ENCODE data around the gene RABGAP1L.
"Not testable (repeated sequence)": the region's sequence is repeated elsewhere in the genome, so short reads cannot be mapped to it uniquely, and the experiment has no call there.

The RABGAP1L gene

DNA sequence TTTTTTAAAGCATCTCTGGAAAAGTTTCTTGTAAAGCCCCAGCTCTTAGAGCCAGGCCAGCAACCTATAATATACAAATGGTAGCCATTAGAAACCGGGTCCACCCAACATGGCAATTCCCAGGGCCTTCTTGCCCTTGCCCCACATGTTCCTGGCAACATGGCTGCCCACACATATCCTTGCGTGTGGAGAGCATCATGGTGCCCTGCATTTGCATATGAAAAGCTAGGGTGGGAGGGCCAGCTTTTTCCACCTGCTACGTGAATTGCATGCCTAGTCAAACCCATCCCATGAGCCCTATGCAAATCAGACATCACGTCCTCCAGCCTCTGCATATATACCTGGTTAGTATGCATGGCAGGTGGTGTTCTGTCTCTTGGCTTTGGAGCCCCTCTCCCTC is 88.2 kb downstream of the RABGAP1L start:
- no peak for DNase-seq

DNA sequence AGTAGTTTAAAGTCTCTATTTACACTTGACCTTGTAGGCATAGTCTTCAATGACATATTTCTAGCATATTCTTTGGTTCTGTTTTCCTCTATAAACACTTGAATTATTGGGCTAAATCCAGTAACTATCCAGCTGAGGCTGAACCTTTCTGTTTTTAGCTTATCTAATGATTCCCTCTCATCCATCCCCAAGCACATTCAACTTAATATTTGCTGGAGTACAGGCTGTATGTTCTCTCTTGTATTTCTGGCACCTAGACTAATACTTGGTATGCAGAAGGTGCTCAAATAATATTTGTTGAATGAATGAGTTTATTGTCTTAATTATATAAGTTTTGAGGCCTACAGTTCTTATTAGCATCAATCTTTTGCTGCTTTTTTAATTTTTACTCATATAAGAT is 88.7 kb downstream of the RABGAP1L start:
- DNase-seq: no peak

DNA sequence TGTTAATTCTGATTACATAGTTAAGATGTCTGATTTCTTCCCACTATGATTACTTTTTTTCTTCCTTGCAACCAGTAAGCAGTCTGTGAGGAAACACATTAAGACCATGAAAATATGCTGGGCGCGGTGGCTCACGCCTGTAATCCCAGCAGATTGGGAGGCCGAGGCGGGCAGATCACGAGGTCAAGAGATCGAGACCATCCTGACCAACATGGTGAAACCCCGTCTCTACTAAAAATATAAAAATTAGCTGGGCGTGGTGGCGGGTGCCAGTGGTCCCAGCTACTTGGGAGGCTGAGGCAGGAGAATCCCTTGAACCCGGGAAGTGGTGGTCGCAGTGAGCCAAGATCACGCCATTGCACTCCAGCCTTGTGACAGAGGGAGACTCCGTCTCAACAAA is 97.1 kb downstream of the RABGAP1L start:
- DNase-seq: not testable (repeated sequence)

- peak; percentile 51 for DNase-seq
Measured at GRCh38 chr1:174258148-174258550, 98.8 kb downstream of the RABGAP1L start.

- DNase-seq: peak; percentile 44
Measured at GRCh38 chr1:174262349-174263241, 103.3 kb downstream of the RABGAP1L start.

GRCh38 chr1:174265282-174265681 is 106.0 kb downstream of the RABGAP1L start:
- DNase-seq: no peak

- DNase-seq: no peak
Measured at GRCh38 chr1:174266476-174266875, 107.2 kb downstream of the RABGAP1L start.

DNA sequence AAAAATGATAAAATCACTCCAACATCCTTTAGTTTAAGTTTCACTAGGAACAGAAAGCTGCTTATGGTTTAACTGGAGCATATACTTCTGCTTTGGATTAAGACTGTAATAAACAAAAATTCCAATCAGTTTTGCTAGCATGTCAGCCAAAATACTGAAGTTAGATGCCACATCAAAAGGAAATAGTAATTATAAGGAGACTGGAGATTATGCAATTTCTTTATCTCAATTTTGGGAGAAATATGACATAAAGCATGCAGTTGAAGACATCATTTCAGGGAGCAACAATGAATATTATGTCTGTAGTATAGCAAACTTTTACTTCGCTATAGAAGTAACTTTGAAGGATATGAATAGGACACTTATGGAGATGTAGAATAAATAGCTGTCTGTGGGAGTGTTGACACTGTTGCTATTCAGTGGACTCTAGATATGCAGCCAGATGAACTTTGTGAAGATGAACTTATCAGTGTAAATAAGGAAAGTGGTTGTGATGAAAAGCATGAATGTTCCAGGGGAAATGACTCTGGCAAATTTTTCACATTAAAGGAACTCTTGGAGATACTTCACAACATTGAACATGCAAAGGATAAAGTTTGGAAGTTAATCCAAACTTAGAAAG is 107.8 kb downstream of the RABGAP1L start:
- no peak for DNase-seq

DNA sequence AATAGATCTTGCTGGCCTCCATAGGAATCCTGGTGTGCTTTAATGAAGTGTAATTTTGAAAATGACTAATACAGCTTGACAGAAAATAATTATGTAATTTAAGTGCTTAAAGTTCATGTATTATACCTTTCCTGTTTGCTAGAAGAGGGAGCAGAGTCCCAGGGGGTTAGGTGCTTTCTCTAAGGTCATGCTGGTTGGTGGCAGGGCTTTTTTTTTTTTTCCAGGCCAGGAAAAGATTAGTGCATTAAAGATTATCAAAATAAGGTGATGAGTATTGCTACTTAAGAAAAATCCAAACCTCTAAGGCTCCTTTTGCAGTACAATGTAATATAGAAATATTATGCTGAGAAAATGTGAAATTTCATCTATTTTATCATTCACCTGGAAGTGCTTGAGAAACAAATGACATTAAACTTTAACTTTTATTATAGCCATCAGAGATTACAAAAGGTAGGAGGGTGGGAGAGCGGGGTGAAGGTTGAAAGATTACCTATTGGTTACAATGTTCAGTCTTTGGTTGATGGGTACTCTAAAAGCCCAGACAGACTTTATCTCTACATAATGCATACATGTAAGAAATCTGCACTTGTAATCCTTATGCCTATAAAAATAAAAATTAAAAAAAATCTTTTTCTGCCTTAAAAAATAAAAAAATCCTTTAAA is 110.8 kb downstream of the RABGAP1L start:
- DNase-seq: no peak

DNA sequence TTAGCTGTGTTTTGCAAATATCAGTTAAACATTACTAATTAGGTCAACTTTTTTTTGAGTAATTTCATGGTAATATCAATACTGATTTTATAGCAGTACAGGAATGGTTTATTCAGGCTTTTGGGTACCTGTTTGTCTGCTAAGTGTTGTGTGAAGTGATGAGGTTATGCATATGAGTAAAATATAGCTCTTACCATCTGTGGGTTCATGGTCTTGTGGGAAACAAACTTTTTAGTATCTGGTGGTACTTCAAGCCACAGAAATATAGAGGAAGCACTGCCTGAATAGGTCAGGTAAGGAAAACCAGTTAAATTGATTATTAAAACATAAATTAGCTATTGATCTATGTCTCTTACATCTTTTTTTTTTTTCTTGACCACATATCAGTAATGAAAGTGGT is 113.9 kb downstream of the RABGAP1L start:
- DNase-seq: no peak

- no peak for DNase-seq
Measured at GRCh38 chr1:174273776-174274175, 114.5 kb downstream of the RABGAP1L start.

DNA sequence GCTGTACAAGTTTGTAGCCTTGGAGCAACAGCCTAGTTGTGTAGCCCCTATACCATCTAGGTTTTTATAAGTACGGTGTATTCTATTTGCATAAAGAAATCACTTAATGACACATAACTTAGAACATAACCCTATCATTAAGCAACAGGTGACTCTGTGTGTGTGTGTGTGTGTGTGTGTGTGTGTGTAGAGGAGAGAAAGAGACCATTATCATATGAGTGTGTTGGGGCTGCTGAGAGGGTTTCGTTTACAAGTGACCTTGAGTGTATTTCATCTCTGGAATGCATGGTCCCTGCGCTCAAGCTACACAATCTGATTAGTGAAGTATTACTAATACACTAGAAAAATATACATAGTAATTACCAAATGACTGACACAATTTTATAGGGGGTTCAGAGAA is 115.1 kb downstream of the RABGAP1L start:
- no peak for DNase-seq

DNA sequence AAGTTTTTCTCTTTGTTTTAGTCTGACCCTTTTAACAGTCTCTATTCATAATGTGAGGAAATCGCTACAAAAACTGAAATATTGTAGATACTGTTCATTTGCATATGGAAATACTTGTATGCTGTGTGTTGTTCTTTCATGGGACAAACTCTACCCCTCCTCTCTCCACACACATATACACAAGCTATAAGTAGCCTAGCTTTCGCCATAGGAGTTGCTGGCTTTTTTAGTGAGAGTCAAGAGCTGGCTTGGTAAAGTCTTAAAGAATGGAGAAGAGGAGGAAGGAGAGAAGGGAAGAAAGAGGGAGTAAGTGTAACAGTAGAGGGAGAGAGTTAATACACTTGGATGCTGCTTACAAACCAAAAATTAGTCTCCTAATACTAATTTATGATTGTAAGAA is 115.6 kb downstream of the RABGAP1L start:
- DNase-seq: no peak

DNA sequence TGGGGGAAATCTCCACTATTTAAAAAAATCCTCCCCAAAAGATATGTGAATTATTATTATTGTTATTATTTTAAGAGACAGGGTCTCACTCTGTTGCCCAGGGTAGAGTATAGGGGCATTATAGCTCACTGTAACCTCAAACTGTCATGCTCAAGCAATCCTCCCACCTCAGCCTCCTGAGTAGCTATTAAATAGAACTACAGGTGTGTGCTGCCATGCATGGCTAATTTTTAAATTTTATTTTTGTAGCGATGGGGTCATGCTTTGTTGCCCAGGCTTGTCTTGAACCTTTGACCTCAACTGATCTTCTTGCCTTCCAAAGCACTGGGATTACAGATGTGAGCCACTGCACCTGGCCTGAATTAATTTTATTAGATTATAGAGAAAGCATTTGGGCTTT is 116.8 kb downstream of the RABGAP1L start:
- DNase-seq: no peak

DNA sequence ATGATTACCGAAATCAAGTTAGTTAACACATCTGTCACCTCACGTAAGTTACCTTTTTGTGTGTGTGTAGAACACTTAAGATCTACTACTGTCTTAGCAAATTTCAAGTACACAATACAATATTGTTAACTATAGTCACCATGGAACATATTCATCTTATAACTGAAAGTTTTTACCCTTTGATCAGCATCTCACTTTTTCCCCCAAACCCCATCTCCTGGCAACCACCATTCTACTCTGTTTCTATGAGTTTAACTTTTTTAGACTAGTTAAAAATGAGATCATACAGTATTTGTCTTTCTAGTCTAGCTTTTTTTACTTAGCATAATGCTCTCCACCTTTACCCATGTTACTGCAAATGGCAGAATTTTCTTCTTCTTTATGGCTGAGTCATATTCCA is 124.7 kb downstream of the RABGAP1L start:
- no peak for DNase-seq

- DNase-seq: no peak
Measured at GRCh38 chr1:174286042-174286441, 126.7 kb downstream of the RABGAP1L start.

DNA sequence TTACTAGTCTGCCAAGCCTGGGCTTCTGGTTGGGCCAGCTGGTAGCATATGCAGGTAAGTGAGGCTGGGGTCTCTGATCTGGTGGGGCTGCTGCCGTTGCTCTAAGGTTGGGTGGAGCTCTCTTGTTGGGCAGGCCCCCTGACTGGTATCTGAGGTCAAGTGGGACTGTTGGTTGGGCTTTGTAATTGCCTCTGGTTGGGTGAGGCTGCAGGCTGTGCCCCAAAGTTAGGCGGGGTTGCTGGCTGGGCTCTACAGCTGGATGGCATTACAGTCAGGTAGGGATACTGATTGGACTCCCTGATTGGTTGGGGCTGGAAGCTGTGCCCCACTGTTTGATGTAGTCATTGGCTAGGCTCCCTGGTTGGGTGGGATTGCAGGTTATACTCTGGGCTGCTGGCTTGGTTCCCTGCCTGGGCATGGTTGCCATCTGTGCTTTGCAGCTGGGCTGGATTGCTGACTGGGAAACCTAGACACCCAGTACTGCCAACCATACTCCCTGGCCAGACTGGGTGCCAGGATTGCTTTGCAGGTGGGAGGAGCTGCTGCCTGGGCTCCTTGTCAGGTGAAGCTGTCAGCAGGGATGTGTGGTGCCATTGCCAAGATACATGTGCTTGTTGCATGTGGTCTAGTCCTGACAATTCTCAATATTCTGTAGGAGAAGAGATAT is 130.5 kb downstream of the RABGAP1L start:
- DNase-seq: no peak

- DNase-seq: no peak
Measured at GRCh38 chr1:174291059-174291458, 131.7 kb downstream of the RABGAP1L start.

- DNase-seq: no peak
Measured at GRCh38 chr1:174296309-174296708, 137.0 kb downstream of the RABGAP1L start.

DNA sequence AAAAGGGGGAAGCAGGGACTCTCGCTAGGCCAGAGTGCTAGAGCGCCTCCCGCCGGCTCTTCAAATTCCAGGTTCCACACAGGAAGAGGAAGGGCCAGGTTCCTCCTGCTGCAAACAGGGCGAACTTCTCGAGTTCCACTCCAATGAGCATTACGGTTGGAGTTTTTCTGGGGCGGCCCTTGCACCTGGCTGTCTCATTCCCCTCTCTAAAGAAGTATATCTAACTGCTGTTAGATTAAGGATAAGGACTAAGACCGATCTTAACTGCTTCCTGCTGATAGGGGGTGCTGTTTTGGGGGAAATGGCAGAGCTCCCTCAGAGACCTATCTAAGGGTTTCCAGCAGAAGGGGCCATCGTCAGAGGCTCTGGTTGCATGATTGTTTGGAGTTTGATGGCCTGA is 138.0 kb downstream of the RABGAP1L start:
- no peak for DNase-seq

DNA sequence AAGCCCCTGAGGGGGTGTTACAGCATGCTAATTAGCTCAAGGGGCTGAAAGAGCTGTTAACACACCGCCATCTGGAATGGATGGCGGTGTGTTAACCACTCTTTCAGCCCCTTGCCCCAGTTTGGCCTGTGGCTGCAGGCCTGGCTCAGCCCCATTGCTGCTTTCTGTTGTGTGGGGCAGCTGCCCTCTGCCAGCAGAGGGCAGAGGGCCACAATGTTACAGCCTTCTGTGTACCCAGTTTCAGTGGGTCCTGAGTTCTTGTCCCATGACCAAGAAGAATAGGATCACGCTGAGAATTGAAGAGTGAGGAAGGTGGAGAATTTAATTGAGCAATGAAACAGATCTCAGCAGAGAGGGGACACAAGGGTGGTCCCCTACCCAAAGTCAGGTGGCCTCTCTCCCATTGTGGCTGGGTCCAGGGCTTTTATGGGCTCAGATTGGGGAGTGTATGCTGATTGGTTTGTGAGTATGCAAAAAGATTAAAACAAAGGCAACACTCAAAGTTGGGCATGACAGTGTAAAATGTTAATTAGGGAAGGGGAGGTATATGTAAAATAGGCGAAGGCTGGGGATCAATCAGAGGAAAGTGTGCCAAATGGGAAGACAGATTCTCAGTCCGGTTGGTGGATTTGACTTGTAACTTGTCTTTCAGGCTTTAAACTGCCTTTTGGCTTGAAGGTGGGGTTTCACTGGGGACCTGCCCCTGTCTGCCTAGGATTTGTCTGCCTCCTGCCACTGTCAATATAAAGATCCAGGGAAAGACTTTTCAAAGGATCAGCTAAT is 142.2 kb downstream of the RABGAP1L start:
- no peak for DNase-seq

DNA sequence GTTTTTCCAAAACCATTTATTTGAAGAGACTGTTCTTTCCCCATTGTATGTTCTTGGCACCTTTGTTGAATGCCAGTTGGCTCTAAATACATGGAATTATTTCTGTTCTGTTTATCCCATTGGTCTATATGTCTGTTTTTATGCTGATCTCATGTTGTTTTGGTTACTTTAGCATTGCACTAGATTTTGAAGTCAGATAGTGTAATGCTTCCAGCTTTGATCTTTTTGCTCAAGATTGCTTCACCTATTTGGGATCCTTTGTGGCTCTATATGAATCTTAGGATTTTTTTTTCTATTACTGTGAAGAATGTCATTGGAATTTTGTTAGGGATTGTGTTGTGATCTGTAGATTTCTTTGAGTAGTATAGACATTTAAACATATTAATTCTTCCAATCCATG is 149.3 kb downstream of the RABGAP1L start:
- no peak for DNase-seq

- no peak for DNase-seq
Measured at GRCh38 chr1:174309490-174309889, 150.2 kb downstream of the RABGAP1L start.

Data from NCI-H345 (cell line).